ENCODE data around the gene CNBP. TPM values are rescaled to one million over a fixed set of nuclear protein-coding genes. Genes with fewer than 3 reads are reported as not detected.

Gene CNBP
- total and polyA plus RNA-seq, 2 of the 13 experiments (the other 11 are each of a cell fraction or from before 2014, with no cell fraction given), result 282 to 354 TPM

DNA sequence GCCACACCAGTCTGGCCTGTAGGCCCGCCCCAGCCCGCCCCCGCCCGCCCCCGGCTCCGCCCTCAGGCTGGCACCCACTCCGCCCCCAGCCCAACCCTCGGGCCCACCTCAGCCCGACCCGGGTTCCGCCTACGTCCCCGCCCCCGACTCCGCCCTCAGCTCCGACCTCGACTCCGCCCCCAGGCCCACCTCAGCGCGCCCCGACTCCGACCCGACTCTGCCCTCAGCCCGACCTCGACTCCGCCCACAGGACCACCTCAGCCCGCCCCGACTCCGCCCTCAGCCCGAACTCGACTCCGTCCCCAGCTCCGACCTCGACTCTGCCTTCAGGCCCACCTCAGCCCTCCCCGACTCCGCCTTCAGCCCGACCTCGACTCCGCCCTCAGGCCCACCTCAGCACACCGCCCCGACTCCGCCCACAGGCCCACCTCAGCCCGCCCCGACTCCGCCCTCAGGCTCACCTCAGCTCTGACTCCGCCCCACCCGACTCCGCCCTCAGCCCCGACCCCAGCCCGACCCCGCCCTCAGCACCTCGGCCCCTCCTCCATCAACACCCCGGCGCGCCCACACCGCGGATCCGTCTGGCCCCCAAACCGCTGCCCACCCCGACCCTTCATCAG lies 61.8 kb downstream of the CNBP start, which contains the start of gene RAB43 (continued):
- peak; percentile 49; the same call in 1 of the 2 replicates for TF ChIP-seq SPEN (CRISPR knock-in tag; IDR thresholded peaks at IDR 0.05; ENCODE audit: low read depth)
- TF ChIP-seq, protein P1, sequence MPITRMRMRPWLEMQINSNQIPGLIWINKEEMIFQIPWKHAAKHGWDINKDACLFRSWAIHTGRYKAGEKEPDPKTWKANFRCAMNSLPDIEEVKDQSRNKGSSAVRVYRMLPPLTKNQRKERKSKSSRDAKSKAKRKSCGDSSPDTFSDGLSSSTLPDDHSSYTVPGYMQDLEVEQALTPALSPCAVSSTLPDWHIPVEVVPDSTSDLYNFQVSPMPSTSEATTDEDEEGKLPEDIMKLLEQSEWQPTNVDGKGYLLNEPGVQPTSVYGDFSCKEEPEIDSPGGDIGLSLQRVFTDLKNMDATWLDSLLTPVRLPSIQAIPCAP (CRISPR knock-in tag; IDR thresholded peaks at IDR 0.05; ENCODE audit: low read depth), result no peak
- no peak for TF ChIP-seq PATZ1 (CRISPR knock-in tag; IDR thresholded peaks at IDR 0.05)
- TF ChIP-seq IRX3 (CRISPR knock-in tag; IDR thresholded peaks at IDR 0.05; ENCODE audit: borderline replicate concordance, low read depth), result no peak
- TF ChIP-seq, protein P2, sequence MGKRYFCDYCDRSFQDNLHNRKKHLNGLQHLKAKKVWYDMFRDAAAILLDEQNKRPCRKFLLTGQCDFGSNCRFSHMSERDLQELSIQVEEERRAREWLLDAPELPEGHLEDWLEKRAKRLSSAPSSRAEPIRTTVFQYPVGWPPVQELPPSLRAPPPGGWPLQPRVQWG (CRISPR knock-in tag; IDR thresholded peaks at IDR 0.05; ENCODE audit: borderline replicate concordance, low read depth), result no peak
- TF ChIP-seq MAZ (IDR thresholded peaks at IDR 0.05; ENCODE audit: borderline replicate concordance, low read depth, low read length), result 0 out of 2 replicates have a peak, but pooled peaks have one; percentile 9
- no peak for TF ChIP-seq MAZ (CRISPR knock-in tag; IDR thresholded peaks at IDR 0.05; ENCODE audit: low read depth)
- TF ChIP-seq ZC3H13 (CRISPR knock-in tag; IDR thresholded peaks at IDR 0.05), result peak; percentile 38; the same call in 1 of the 2 replicates
- TF ChIP-seq, protein P3, sequence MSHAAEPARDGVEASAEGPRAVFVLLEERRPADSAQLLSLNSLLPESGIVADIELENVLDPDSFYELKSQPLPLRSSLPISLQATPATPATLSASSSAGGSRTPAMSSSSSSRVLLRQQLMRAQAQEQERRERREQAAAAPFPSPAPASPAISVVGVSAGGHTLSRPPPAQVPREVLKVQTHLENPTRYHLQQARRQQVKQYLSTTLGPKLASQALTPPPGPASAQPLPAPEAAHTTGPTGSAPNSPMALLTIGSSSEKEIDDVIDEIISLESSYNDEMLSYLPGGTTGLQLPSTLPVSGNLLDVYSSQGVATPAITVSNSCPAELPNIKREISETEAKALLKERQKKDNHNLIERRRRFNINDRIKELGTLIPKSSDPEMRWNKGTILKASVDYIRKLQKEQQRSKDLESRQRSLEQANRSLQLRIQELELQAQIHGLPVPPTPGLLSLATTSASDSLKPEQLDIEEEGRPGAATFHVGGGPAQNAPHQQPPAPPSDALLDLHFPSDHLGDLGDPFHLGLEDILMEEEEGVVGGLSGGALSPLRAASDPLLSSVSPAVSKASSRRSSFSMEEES (CRISPR knock-in tag; IDR thresholded peaks at IDR 0.05), result no peak
- no peak for TF ChIP-seq SRY (CRISPR knock-in tag; IDR thresholded peaks at IDR 0.05)
- TF ChIP-seq ZIK1 (CRISPR knock-in tag; IDR thresholded peaks at IDR 0.05; ENCODE audit: borderline replicate concordance, low read depth), result no peak
- TF ChIP-seq PCBP1 (IDR thresholded peaks at IDR 0.05; ENCODE audit: borderline replicate concordance, low read depth, low read length), result peak; percentile 80; the same call in 1 of the 2 replicates
- TF ChIP-seq EEA1 (CRISPR knock-in tag; IDR thresholded peaks at IDR 0.05; ENCODE audit: borderline replicate concordance), result no peak
- no peak for TF ChIP-seq ZNF784 (CRISPR knock-in tag; IDR thresholded peaks at IDR 0.05; ENCODE audit: borderline replicate concordance)
- TF ChIP-seq RBFOX2 (IDR thresholded peaks at IDR 0.05; ENCODE audit: low read depth, low read length), result 0 out of 2 replicates have a peak, but pooled peaks have one; percentile 35
- TF ChIP-seq, protein P4, sequence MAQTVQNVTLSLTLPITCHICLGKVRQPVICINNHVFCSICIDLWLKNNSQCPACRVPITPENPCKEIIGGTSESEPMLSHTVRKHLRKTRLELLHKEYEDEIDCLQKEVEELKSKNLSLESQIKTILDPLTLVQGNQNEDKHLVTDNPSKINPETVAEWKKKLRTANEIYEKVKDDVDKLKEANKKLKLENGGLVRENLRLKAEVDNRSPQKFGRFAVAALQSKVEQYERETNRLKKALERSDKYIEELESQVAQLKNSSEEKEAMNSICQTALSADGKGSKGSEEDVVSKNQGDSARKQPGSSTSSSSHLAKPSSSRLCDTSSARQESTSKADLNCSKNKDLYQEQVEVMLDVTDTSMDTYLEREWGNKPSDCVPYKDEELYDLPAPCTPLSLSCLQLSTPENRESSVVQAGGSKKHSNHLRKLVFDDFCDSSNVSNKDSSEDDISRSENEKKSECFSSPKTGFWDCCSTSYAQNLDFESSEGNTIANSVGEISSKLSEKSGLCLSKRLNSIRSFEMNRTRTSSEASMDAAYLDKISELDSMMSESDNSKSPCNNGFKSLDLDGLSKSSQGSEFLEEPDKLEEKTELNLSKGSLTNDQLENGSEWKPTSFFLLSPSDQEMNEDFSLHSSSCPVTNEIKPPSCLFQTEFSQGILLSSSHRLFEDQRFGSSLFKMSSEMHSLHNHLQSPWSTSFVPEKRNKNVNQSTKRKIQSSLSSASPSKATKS (CRISPR knock-in tag; IDR thresholded peaks at IDR 0.05), result no peak
- TF ChIP-seq PREB (CRISPR knock-in tag; IDR thresholded peaks at IDR 0.05), result no peak
- peak; percentile 93 for TF ChIP-seq HNRNPK (IDR thresholded peaks at IDR 0.05; ENCODE audit: low read depth, low read length, poor library complexity, severe bottlenecking)
- TF ChIP-seq SP1 (IDR thresholded peaks at IDR 0.05), result peak; percentile 98
- peak; percentile 11; the same call in 1 of the 2 replicates for TF ChIP-seq SP1 (CRISPR knock-in tag; IDR thresholded peaks at IDR 0.05)

All from HepG2 (cell line).